VCaP (cell line): ENCODE data around the gene PRAMEF2.
"Not testable (repeated sequence)": the region's sequence is repeated elsewhere in the genome, so short reads cannot be mapped to it uniquely, and the experiment has no call there.

Source experiments
- H3K27ac ChIP-seq: fragments of 450-650 bp; 2 replicates; pipeline ENCODE4 v1.5.1; 2017

The PRAMEF2 gene

DNA sequence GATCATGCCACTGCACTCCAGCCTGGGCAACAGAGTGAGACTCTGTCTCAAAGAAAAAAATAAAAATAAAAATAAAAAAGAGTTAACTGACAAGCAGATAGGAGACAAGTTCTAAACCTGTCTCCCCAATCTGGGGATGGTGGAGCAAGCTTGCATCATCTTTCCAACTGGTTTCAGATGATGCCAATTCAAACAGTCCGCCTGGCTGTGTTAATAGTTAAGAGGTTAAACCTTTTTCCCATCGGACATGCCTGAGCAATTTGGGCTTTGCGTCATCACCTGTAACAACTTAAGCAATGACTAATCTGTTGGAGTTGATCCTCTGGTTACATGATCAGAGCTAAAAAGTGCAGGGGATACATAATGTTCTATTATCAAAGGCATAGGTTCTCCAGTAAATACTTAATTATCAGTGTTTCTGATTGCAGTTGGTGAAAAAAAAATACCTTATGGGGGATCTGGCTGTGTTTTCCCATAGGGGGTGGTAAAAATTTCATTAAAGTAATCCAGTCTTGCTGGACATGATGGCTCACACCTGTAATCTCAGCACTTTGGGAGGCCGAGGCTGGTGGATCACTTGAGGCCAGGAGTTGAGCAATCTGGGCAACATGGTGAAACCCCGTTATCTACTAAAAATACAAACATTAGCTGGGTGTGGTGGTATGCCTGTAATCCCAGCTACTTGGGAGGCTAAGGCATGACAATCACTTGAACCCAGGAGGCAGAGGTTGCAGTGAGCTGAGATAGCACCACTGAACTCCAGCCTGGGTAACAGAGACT lies 47.1 kb downstream of the PRAMEF2 start:
- not testable (repeated sequence) for H3K27ac ChIP-seq
